ENCODE results near the gene IARS2. TPM values are rescaled to one million over a fixed set of nuclear protein-coding genes. Genes with fewer than 3 reads are reported as not detected.

The IARS2 gene
- total RNA-seq, 2 donors from 2014 or later: 44.6 to 56.0 TPM

- no peak for TF ChIP-seq CTCF (IDR thresholded peaks at IDR 0.05)
- no peak for ATAC-seq (ENCODE audit: insufficient number of reproducible peaks, low FRiP score, low read depth)
These were observed 92.8 kb downstream of the IARS2 start for GRCh38 chr1:220186752-220187151.

GRCh38 chr1:220188538-220188937, 94.6 kb downstream of the IARS2 start:
- TF ChIP-seq CTCF (IDR thresholded peaks at IDR 0.05): no peak
- Histone ChIP-seq H3K9me3 (no peaks in the 10 kb centered on the region), H3K4me1 (ENCODE audit: control insufficient read depth in 1 of 2, low read depth in 2 of 2) (no peaks in the 10 kb centered on the region), H3K27me3 (replicated peaks; ENCODE audit: insufficient read depth) (no peaks in the 10 kb centered on the region), H3K27ac (no peak overlapping the region), H3K36me3 (peaks cover 24% of the 10 kb centered on the region), H3K4me3 (no peak overlapping the region)
- DNase-seq (ENCODE audit: low spot score) (no peak), ATAC-seq (ENCODE audit: insufficient number of reproducible peaks, low FRiP score, low read depth) (no peak)

More at GRCh38 chr1:220186752-220187151, 92.8 kb downstream of the IARS2 start:
- DNase-seq (ENCODE audit: low spot score): no peak
- Histone ChIP-seq H3K4me1 (ENCODE audit: control insufficient read depth in 1 of 2, low read depth in 2 of 2) (peaks cover 3 to 6% of the 10 kb centered on the region in 2 donors), H3K9me3 (no peaks in the 10 kb centered on the region), H3K36me3 (peaks cover 16% of the 10 kb centered on the region), H3K4me3 (no peak overlapping the region), H3K27ac (no peak overlapping the region), H3K27me3 (replicated peaks; ENCODE audit: insufficient read depth) (no peaks in the 10 kb centered on the region)

GRCh38 chr1:220189750-220190347, 95.9 kb downstream of the IARS2 start:
- no peak for TF ChIP-seq CTCF (IDR thresholded peaks at IDR 0.05)
- Histone ChIP-seq H3K27ac (no peak overlapping the region), H3K4me1 (ENCODE audit: control insufficient read depth in 1 of 2, low read depth in 2 of 2) (no peaks in the 10 kb centered on the region), H3K4me3 (no peak overlapping the region), H3K27me3 (replicated peaks; ENCODE audit: insufficient read depth) (no peaks in the 10 kb centered on the region), H3K36me3 (peaks cover 25% of the 10 kb centered on the region), H3K9me3 (no peaks in the 10 kb centered on the region)
- DNase-seq (ENCODE audit: low spot score) (no peak), ATAC-seq (ENCODE audit: insufficient number of reproducible peaks, low FRiP score, low read depth) (no peak)

GRCh38 chr1:220195701-220196100, 101.8 kb downstream of the IARS2 start:
- Histone ChIP-seq H3K27me3 (replicated peaks; ENCODE audit: insufficient read depth) (no peaks in the 10 kb centered on the region), H3K4me1 (ENCODE audit: control insufficient read depth in 1 of 2, low read depth in 2 of 2) (peaks cover 0 to 7% of the 10 kb centered on the region in 2 donors), H3K4me3 (no peak overlapping the region), H3K36me3 (peaks cover 18% of the 10 kb centered on the region), H3K9me3 (no peaks in the 10 kb centered on the region), H3K27ac (no peak overlapping the region)
- no peak for DNase-seq (ENCODE audit: low spot score)
- no peak for TF ChIP-seq CTCF (IDR thresholded peaks at IDR 0.05)
- ATAC-seq (ENCODE audit: insufficient number of reproducible peaks, low FRiP score, low read depth): no peak

Other genes with a start within 250 kb of the IARS2 start
- not detected for gene SLC30A10, start 165.6 kb upstream of the IARS2 start, total RNA-seq
- gene EPRS1, start 47.6 kb upstream of the IARS2 start, total RNA-seq: 10 to 100 TPM; 35.1 to 47.6 TPM
- 10 to 100 TPM; 19.1 to 21.9 TPM for gene BPNT1, start 4.3 kb upstream of the IARS2 start, total RNA-seq
- gene RAB3GAP2, start 178.3 kb downstream of the IARS2 start, total RNA-seq: 10 to 100 TPM; 22.5 to 37.9 TPM